Globus pallidus (tissue), 1 donor: ENCODE data around the gene MYPN.
"Not testable (repeated sequence)": the region's sequence is repeated elsewhere in the genome, so short reads cannot be mapped to it uniquely, and the experiment has no call there.

Source experiments
- DNase-seq: peaks from one replicate; pipeline ENCODE4 v3.0.0-alpha.2; 2015; ENCODE audit warnings: low spot score

Gene MYPN

GRCh38 chr10:68135922-68136792 lies 26.9 kb downstream of the MYPN start:
- DNase-seq, result no peak

- no peak for DNase-seq
Measured at GRCh38 chr10:68137171-68137570, 27.9 kb downstream of the MYPN start.

GRCh38 chr10:68138526-68138925 lies 29.2 kb downstream of the MYPN start:
- DNase-seq, result no peak

- DNase-seq, result no peak
Measured at GRCh38 chr10:68139448-68140272, 30.4 kb downstream of the MYPN start.

GRCh38 chr10:68142761-68143160 lies 33.5 kb downstream of the MYPN start:
- no peak for DNase-seq

GRCh38 chr10:68144709-68145108 lies 35.4 kb downstream of the MYPN start:
- DNase-seq, result no peak

GRCh38 chr10:68145705-68146104 lies 36.4 kb downstream of the MYPN start:
- no peak for DNase-seq

GRCh38 chr10:68146133-68146532 lies 36.8 kb downstream of the MYPN start:
- no peak for DNase-seq

GRCh38 chr10:68151453-68151852 lies 42.2 kb downstream of the MYPN start:
- DNase-seq, result no peak

GRCh38 chr10:68153473-68154210 lies 44.4 kb downstream of the MYPN start:
- DNase-seq, result peak; percentile 71

- peak; percentile 39 for DNase-seq
Measured at GRCh38 chr10:68154211-68154497, 44.9 kb downstream of the MYPN start.

- DNase-seq, result no peak
Measured at GRCh38 chr10:68155615-68156210, 46.4 kb downstream of the MYPN start.

- peak; percentile 69 for DNase-seq
Measured at GRCh38 chr10:68156373-68157185, 47.3 kb downstream of the MYPN start.

GRCh38 chr10:68157522-68157921 lies 48.2 kb downstream of the MYPN start:
- DNase-seq, result not testable (repeated sequence)

GRCh38 chr10:68158031-68158430 lies 48.7 kb downstream of the MYPN start:
- DNase-seq, result no peak

GRCh38 chr10:68163735-68164134 lies 54.4 kb downstream of the MYPN start:
- no peak for DNase-seq

- no peak for DNase-seq
Measured at GRCh38 chr10:68165643-68166042, 56.4 kb downstream of the MYPN start.

- DNase-seq, result no peak
Measured at GRCh38 chr10:68166871-68167585, 57.7 kb downstream of the MYPN start.

GRCh38 chr10:68167586-68168189 lies 58.4 kb downstream of the MYPN start:
- DNase-seq, result no peak

- no peak for DNase-seq
Measured at GRCh38 chr10:68171539-68172080, 62.3 kb downstream of the MYPN start.
